EL (cell line): Measurements from ENCODE around the gene PLEKHA4.
A peak's percentile ranks its signal among the peaks of the same experiment; 100 is the strongest.
"Not testable (repeated sequence)": the region's sequence is repeated elsewhere in the genome, so short reads cannot be mapped to it uniquely, and the experiment has no call there.

Experiments
- DNase-seq: peaks from one replicate; pipeline ENCODE4 v3.0.0-alpha.2; 2016

Gene PLEKHA4

GRCh38 chr19:48868114-48868886 lies at the start of gene PLEKHA4:
PLEKHA4 (minus strand) TSS chr19:48868617; CDS start chr19:48867620, 997 bp downstream.
- peak; percentile 74 for DNase-seq

- DNase-seq, result no peak
Measured at GRCh38 chr19:48918071-48918470, 49.7 kb upstream of the PLEKHA4 start.

- no peak for DNase-seq
Measured at GRCh38 chr19:48915757-48916156, 47.3 kb upstream of the PLEKHA4 start.

- DNase-seq, result no peak
Measured at GRCh38 chr19:48914181-48914580, 45.8 kb upstream of the PLEKHA4 start.

- DNase-seq, result peak; percentile 23
Measured at GRCh38 chr19:48913114-48913889, 44.9 kb upstream of the PLEKHA4 start.

GRCh38 chr19:48910803-48911202 lies 42.4 kb upstream of the PLEKHA4 start:
- DNase-seq, result no peak

- DNase-seq, result not testable (repeated sequence)
Measured at GRCh38 chr19:48909424-48910077, 41.1 kb upstream of the PLEKHA4 start.

GRCh38 chr19:48907671-48908070 lies 39.3 kb upstream of the PLEKHA4 start:
- no peak for DNase-seq

- DNase-seq, result no peak
Measured at GRCh38 chr19:48906324-48906723, 37.9 kb upstream of the PLEKHA4 start.

- DNase-seq, result no peak
Measured at GRCh38 chr19:48905664-48906063, 37.2 kb upstream of the PLEKHA4 start.

- DNase-seq, result not testable (repeated sequence)
Measured at GRCh38 chr19:48903788-48904187, 35.4 kb upstream of the PLEKHA4 start.

- DNase-seq, result not testable (repeated sequence)
Measured at GRCh38 chr19:48902291-48902690, 33.9 kb upstream of the PLEKHA4 start.

- DNase-seq, result peak; percentile 29
Measured at GRCh38 chr19:48900477-48901406, 32.3 kb upstream of the PLEKHA4 start.

- DNase-seq, result peak; percentile 99
Measured at GRCh38 chr19:48899781-48900476, 31.5 kb upstream of the PLEKHA4 start, which contains the start of gene NUCB1. NUCB1 (plus strand) TSS chr19:48900312; CDS start chr19:48900797, 485 bp downstream.

- not testable (repeated sequence) for DNase-seq
Measured at GRCh38 chr19:48899386-48899749, 31.0 kb upstream of the PLEKHA4 start.

GRCh38 chr19:48897181-48897580 lies 28.8 kb upstream of the PLEKHA4 start:
- DNase-seq, result no peak

GRCh38 chr19:48896191-48896720 lies 27.8 kb upstream of the PLEKHA4 start:
- peak; percentile 40 for DNase-seq

GRCh38 chr19:48895226-48895625 lies 26.8 kb upstream of the PLEKHA4 start:
- DNase-seq, result no peak

GRCh38 chr19:48890551-48890950 lies 22.1 kb upstream of the PLEKHA4 start:
- no peak for DNase-seq

- DNase-seq, result not testable (repeated sequence)
Measured at GRCh38 chr19:48889496-48889895, 21.1 kb upstream of the PLEKHA4 start.

GRCh38 chr19:48887861-48888612 lies 19.6 kb upstream of the PLEKHA4 start:
- no peak for DNase-seq
